Epidermal melanocyte (primary cell): ENCODE results near the gene TRMO.

Experiments
- DNase-seq: peaks from one replicate; pipeline ENCODE4 v3.0.0; 2011; ENCODE audit warnings: low spot score; ENCODE audit not compliant: insufficient read length

TRMO gene

GRCh38 chr9:97905228-97905627 lies 17.1 kb downstream of the TRMO start:
- no peak for DNase-seq

- DNase-seq = no peak
These were observed 17.6 kb downstream of the TRMO start for GRCh38 chr9:97904725-97905124.

- DNase-seq = no peak
These were observed 19.1 kb downstream of the TRMO start for GRCh38 chr9:97903177-97903576.

GRCh38 chr9:97900738-97901565 lies 21.3 kb downstream of the TRMO start:
- no peak for DNase-seq

GRCh38 chr9:97900103-97900737 lies 22.1 kb downstream of the TRMO start:
- DNase-seq = no peak

- no peak for DNase-seq
These were observed 26.5 kb downstream of the TRMO start for GRCh38 chr9:97895695-97896332.

- no peak for DNase-seq
These were observed 27.1 kb downstream of the TRMO start for GRCh38 chr9:97895211-97895610.

GRCh38 chr9:97892421-97892820 lies 29.9 kb downstream of the TRMO start:
- no peak for DNase-seq

GRCh38 chr9:97891736-97892135 lies 30.6 kb downstream of the TRMO start:
- DNase-seq = no peak

- DNase-seq = no peak
These were observed 32.1 kb downstream of the TRMO start for GRCh38 chr9:97889941-97890887.

GRCh38 chr9:97880336-97880735 lies 42.0 kb downstream of the TRMO start:
- no peak for DNase-seq

GRCh38 chr9:97876061-97876460 lies 46.2 kb downstream of the TRMO start:
- no peak for DNase-seq

GRCh38 chr9:97875111-97875510 lies 47.2 kb downstream of the TRMO start:
- no peak for DNase-seq

GRCh38 chr9:97874624-97875023 lies 47.7 kb downstream of the TRMO start:
- DNase-seq = no peak

- no peak for DNase-seq
These were observed 48.4 kb downstream of the TRMO start for GRCh38 chr9:97873882-97874281.

- DNase-seq = no peak
These were observed 48.9 kb downstream of the TRMO start for GRCh38 chr9:97873425-97873824.

GRCh38 chr9:97868859-97869258 lies 53.4 kb downstream of the TRMO start:
- DNase-seq = no peak

- no peak for DNase-seq
These were observed 55.5 kb downstream of the TRMO start for GRCh38 chr9:97866848-97867247.

- DNase-seq = no peak
These were observed 56.0 kb downstream of the TRMO start for GRCh38 chr9:97866300-97866699.

- DNase-seq = no peak
These were observed 57.9 kb downstream of the TRMO start for GRCh38 chr9:97864396-97864795.

- DNase-seq = no peak
These were observed 59.0 kb downstream of the TRMO start for GRCh38 chr9:97863314-97863713.

GRCh38 chr9:97861148-97861475 lies 61.2 kb downstream of the TRMO start:
- no peak for DNase-seq
